SJCRH30 (cell line): ENCODE measurements around the gene HMCN2. TPM values are rescaled to one million over a fixed set of nuclear protein-coding genes. Genes with fewer than 3 reads are reported as not detected.

ENCODE experiments used
- DNase-seq, 2 experiments: peaks; one replicate each; pipeline ENCODE4 v3.0.0-alpha.2; 2015 to 2020
- H3K27ac ChIP-seq: fragments of 250-450 bp; sonication (Bioruptor Pico); 2 replicates; pipeline ENCODE4 v1.5.1; 2020; ENCODE audit warnings: mild to moderate bottlenecking, moderate library complexity
- H3K27me3 ChIP-seq: fragments of 250-450 bp; sonication (Bioruptor Pico); 2 replicates; pipeline ENCODE4 v1.5.1; 2020; ENCODE audit warnings: mild to moderate bottlenecking, moderate library complexity
- H3K36me3 ChIP-seq: fragments of 250-450 bp; sonication (Bioruptor Pico); 2 replicates; pipeline ENCODE4 v1.5.1; 2020; ENCODE audit warnings: mild to moderate bottlenecking, moderate library complexity
- H3K4me1 ChIP-seq: fragments of 250-450 bp; sonication (Bioruptor Pico); 2 replicates; pipeline ENCODE4 v1.5.1; 2020; ENCODE audit warnings: mild to moderate bottlenecking, moderate library complexity
- H3K4me3 ChIP-seq: fragments of 250-450 bp; sonication (Bioruptor Pico); 2 replicates; pipeline ENCODE4 v1.5.1; 2020; ENCODE audit warnings: mild to moderate bottlenecking, moderate library complexity
- H3K9me3 ChIP-seq: fragments of 250-450 bp; sonication (Bioruptor Pico); replicated peaks from 2 replicates; pipeline ENCODE4 v1.5.1; 2020; ENCODE audit warnings: mild to moderate bottlenecking, moderate library complexity
- total RNA-seq: library from RNA; depleted of rRNA; stranded (reverse); fragments of >200 nt; shearing (Covaris generic); gene quantifications from 2 replicates; pipeline ENCODE4 v1.2.3, GENCODE V29; 2014

Gene HMCN2
- total RNA-seq, 1 experiment from 2014 or later: 5.6 TPM

- no peaks in the 10 kb centered on the region for H3K36me3 ChIP-seq
- H3K27ac ChIP-seq: peak overlapping the region; percentile 21
- H3K9me3 ChIP-seq: no peaks in the 10 kb centered on the region
- peak; percentile 98 to 99 for DNase-seq
- no peak overlapping the region for H3K4me3 ChIP-seq
- H3K4me1 ChIP-seq: peaks cover 50% of the 10 kb centered on the region
- no peaks in the 10 kb centered on the region for H3K27me3 ChIP-seq
Measured at GRCh38 chr9:130451509-130452388, 186.2 kb downstream of the HMCN2 start.

GRCh38 chr9:130452835-130453234 lies 187.3 kb downstream of the HMCN2 start:
- Histone ChIP-seq H3K36me3 (no peaks in the 10 kb centered on the region), H3K4me3 (no peak overlapping the region), H3K4me1 (peaks cover 39% of the 10 kb centered on the region), H3K27me3 (no peaks in the 10 kb centered on the region), H3K9me3 (no peaks in the 10 kb centered on the region), H3K27ac (no peak overlapping the region)
- DNase-seq: no peak

DNA sequence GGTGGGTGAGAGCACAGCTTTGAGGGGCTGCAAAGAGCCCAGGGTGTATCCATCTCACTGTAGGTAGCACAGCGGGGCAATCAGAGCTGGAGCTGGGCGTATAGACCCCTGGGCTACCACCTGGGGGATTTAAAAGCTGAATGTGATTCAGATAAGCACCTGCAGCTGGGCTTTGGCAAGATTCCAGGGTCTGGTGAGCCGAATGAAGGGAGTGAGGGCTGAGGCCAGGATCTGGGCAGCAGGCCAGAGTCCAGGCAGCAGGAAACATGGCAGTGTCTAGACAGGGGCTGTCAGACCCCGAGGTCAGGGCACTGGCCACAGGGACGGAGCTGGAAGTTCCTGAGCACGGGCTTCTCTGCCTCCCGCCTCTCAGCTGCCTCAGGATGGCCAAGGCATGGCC lies 187.9 kb downstream of the HMCN2 start:
- DNase-seq: peak; percentile 84 to 87
- H3K27ac ChIP-seq: peak overlapping the region; percentile 21

GRCh38 chr9:130454096-130454811 lies 188.7 kb downstream of the HMCN2 start:
- Histone ChIP-seq H3K9me3 (no peaks in the 10 kb centered on the region), H3K4me1 (peaks cover 33% of the 10 kb centered on the region), H3K27me3 (no peaks in the 10 kb centered on the region), H3K36me3 (no peaks in the 10 kb centered on the region), H3K4me3 (no peak overlapping the region), H3K27ac (peak overlapping the region; percentile 21)
- peak in 1 of 2 experiments; percentile 36 for DNase-seq

More for the DNA sequence above, 187.9 kb downstream of the HMCN2 start:
- Histone ChIP-seq H3K27me3 (no peaks in the 10 kb centered on the region), H3K36me3 (no peaks in the 10 kb centered on the region), H3K9me3 (no peaks in the 10 kb centered on the region), H3K4me1 (peaks cover 33% of the 10 kb centered on the region), H3K4me3 (no peak overlapping the region)

GRCh38 chr9:130454812-130455325 lies 189.3 kb downstream of the HMCN2 start:
- no peak overlapping the region for H3K4me3 ChIP-seq
- H3K4me1 ChIP-seq: peaks cover 35% of the 10 kb centered on the region
- H3K27me3 ChIP-seq: no peaks in the 10 kb centered on the region
- no peaks in the 10 kb centered on the region for H3K9me3 ChIP-seq
- H3K27ac ChIP-seq: no peak overlapping the region
- DNase-seq: no peak
- H3K36me3 ChIP-seq: no peaks in the 10 kb centered on the region

- no peak for DNase-seq
- no peaks in the 10 kb centered on the region for H3K9me3 ChIP-seq
- no peak overlapping the region for H3K27ac ChIP-seq
- H3K4me1 ChIP-seq: peaks cover 37% of the 10 kb centered on the region
- no peak overlapping the region for H3K4me3 ChIP-seq
- H3K27me3 ChIP-seq: no peaks in the 10 kb centered on the region
- no peaks in the 10 kb centered on the region for H3K36me3 ChIP-seq
Measured at GRCh38 chr9:130458027-130458803, 192.7 kb downstream of the HMCN2 start.

GRCh38 chr9:130458804-130459067 lies 193.2 kb downstream of the HMCN2 start:
- Histone ChIP-seq H3K36me3 (no peaks in the 10 kb centered on the region), H3K27me3 (no peaks in the 10 kb centered on the region)
- DNase-seq: no peak

GRCh38 chr9:130459151-130459550 lies 193.6 kb downstream of the HMCN2 start:
- Histone ChIP-seq H3K27ac (no peak overlapping the region), H3K4me1 (peaks cover 28% of the 10 kb centered on the region), H3K27me3 (no peaks in the 10 kb centered on the region), H3K36me3 (no peaks in the 10 kb centered on the region), H3K4me3 (no peak overlapping the region), H3K9me3 (no peaks in the 10 kb centered on the region)
- DNase-seq: no peak

More at GRCh38 chr9:130458804-130459067, 193.2 kb downstream of the HMCN2 start:
- Histone ChIP-seq H3K4me1 (peaks cover 32% of the 10 kb centered on the region), H3K27ac (no peak overlapping the region), H3K9me3 (no peaks in the 10 kb centered on the region), H3K4me3 (no peak overlapping the region)

- DNase-seq: peak; percentile 70 to 80
- Histone ChIP-seq H3K4me1 (peaks cover 27% of the 10 kb centered on the region), H3K27me3 (no peaks in the 10 kb centered on the region), H3K4me3 (no peak overlapping the region), H3K36me3 (no peaks in the 10 kb centered on the region), H3K9me3 (no peaks in the 10 kb centered on the region), H3K27ac (peak overlapping the region; percentile 28; the same call in 1 of the 2 replicates)
Measured at GRCh38 chr9:130459941-130460669, 194.5 kb downstream of the HMCN2 start.

GRCh38 chr9:130461218-130461630 lies 195.7 kb downstream of the HMCN2 start:
- peak; percentile 88 to 93 for DNase-seq
- Histone ChIP-seq H3K4me1 (peaks cover 39% of the 10 kb centered on the region), H3K36me3 (no peaks in the 10 kb centered on the region), H3K9me3 (no peaks in the 10 kb centered on the region), H3K27ac (peak overlapping the region; percentile 62), H3K27me3 (no peaks in the 10 kb centered on the region), H3K4me3 (peak overlapping the region; percentile 31)

GRCh38 chr9:130461731-130462130 lies 196.2 kb downstream of the HMCN2 start:
- H3K27ac ChIP-seq: peak overlapping the region; percentile 62
- H3K27me3 ChIP-seq: no peaks in the 10 kb centered on the region
- H3K9me3 ChIP-seq: no peaks in the 10 kb centered on the region
- DNase-seq: peak; percentile 81
- H3K4me1 ChIP-seq: peaks cover 44% of the 10 kb centered on the region
- H3K36me3 ChIP-seq: no peaks in the 10 kb centered on the region
- peak overlapping the region; percentile 31 for H3K4me3 ChIP-seq

DNA sequence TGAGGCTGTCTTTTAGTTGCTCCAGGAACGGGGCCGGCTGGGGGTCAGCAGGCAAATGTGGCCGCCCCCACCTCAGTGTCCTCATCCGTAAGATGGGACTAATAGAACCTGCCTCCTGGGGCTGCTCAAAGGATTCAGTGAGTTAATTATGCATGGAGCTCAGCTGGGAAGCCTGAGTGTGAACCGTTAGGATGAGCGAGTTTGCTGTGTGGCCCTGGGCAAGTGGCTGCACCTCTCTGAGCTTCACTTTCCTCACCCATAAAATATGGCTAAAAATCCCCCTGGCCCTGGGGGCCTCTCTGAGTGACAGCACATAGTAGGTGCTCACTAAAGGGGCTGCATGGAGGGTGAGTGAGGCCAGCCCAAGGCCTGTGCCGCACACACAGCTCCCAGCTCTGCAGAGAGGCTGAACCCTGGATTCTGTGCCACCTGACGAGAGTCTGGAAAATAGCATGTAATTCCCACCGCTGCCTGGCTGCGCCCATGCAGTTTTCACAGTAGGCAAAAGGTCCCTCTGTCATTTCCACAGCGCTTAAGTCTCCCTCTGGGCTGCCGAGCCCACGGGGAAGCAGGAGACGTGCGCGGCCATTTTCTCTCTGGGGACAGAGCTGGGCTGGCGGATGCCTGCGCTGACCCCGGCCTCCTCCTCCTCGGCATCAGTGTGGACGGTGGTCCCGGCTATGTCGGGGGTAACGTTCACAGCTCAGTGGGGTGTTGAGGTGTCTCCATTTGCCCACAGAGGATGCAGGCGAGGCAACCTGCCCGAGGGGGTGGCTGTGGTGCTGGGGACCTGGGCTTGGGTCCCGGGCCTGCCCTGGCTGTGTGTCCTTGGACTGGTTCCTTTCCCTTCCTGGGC lies 197.4 kb downstream of the HMCN2 start:
- Histone ChIP-seq H3K4me3 (no peak overlapping the region), H3K27me3 (no peaks in the 10 kb centered on the region), H3K9me3 (no peaks in the 10 kb centered on the region), H3K36me3 (no peaks in the 10 kb centered on the region), H3K27ac (peak overlapping the region; percentile 62), H3K4me1 (peaks cover 55% of the 10 kb centered on the region)
- DNase-seq: no peak
